ENCODE data around the gene CD300A.

- TF ChIP-seq CTCF (IDR thresholded peaks at IDR 0.05; ENCODE audit: low read depth, low read length): no peak
- no peak for TF ChIP-seq EZH2phosphoT487 (IDR thresholded peaks at IDR 0.05; ENCODE audit: low read depth)
These were observed 22.0 kb upstream of the CD300A start for GRCh38 chr17:74444406-74444805.
